ENCODE results near the gene TRIM31. TPM values are rescaled to one million over a fixed set of nuclear protein-coding genes. Genes with fewer than 3 reads are reported as not detected.
"Not testable (repeated sequence)": the region's sequence is repeated elsewhere in the genome, so short reads cannot be mapped to it uniquely, and the experiment has no call there.

Gene TRIM31
- total and polyA plus RNA-seq, 4 donors = 0.79 to 13.8 TPM; not detected in 2

- H3K4me3 ChIP-seq (ENCODE audit: low read length in 2 of 2) = no peak overlapping the region
- ATAC-seq (ENCODE audit: low FRiP score) = no peak
- no peaks in the 10 kb centered on the region for H3K9me3 ChIP-seq (ENCODE audit: control insufficient read depth, low read length)
- H3K36me3 ChIP-seq (ENCODE audit: control insufficient read depth in 1 of 2, insufficient read depth in 2 of 2, low read length in 1 of 2) = no peaks in the 10 kb centered on the region
- H3K27ac ChIP-seq (ENCODE audit: low read depth in 1 of 2, low read length in 2 of 2) = no peak overlapping the region
- 26 to 55% methylated on average over 2 of the region's 2 CpGs for WGBS, 2 donors
- intact Hi-C loops (cut with DNase I) = no loop called here
- no peaks in the 10 kb centered on the region for H3K27me3 ChIP-seq (ENCODE audit: control insufficient read depth in 1 of 2, insufficient read depth in 2 of 2, low read length in 1 of 2)
- no peaks in the 10 kb centered on the region for H3K4me1 ChIP-seq (ENCODE audit: control insufficient read depth in 1 of 2, insufficient read depth in 2 of 2, low read length in 2 of 2)
- no peak for DNase-seq
Observed at GRCh38 chr6:30122515-30122914, 9.6 kb upstream of the TRIM31 start.

GRCh38 chr6:30121446-30122366 lies 8.8 kb upstream of the TRIM31 start:
- DNase-seq = no peak
- 73 to 84% methylated on average over 10 of the region's 10 CpGs for WGBS, 2 donors
- intact Hi-C loops (cut with DNase I) = no loop called here

GRCh38 chr6:30118691-30119090 lies 5.8 kb upstream of the TRIM31 start:
- H3K27ac ChIP-seq (ENCODE audit: low read depth in 1 of 2, low read length in 2 of 2); intact Hi-C loops (cut with DNase I); H3K9me3 ChIP-seq (ENCODE audit: control insufficient read depth, low read length); ATAC-seq (ENCODE audit: low FRiP score); H3K4me1 ChIP-seq (ENCODE audit: control insufficient read depth in 1 of 2, insufficient read depth in 2 of 2, low read length in 2 of 2); H3K27me3 ChIP-seq (ENCODE audit: control insufficient read depth in 1 of 2, insufficient read depth in 2 of 2, low read length in 1 of 2); H3K36me3 ChIP-seq (ENCODE audit: control insufficient read depth in 1 of 2, insufficient read depth in 2 of 2, low read length in 1 of 2); H3K4me3 ChIP-seq (ENCODE audit: low read length in 2 of 2); DNase-seq: not testable (repeated sequence)
- 90 to 94% methylated on average over 5 of the region's 5 CpGs for WGBS, 2 donors

More at GRCh38 chr6:30121446-30122366, 8.8 kb upstream of the TRIM31 start:
- ATAC-seq (ENCODE audit: low FRiP score) = no peak
- Histone ChIP-seq H3K4me3 (ENCODE audit: low read length in 2 of 2) (no peak overlapping the region), H3K27ac (ENCODE audit: low read depth in 1 of 2, low read length in 2 of 2) (no peak overlapping the region), H3K9me3 (ENCODE audit: control insufficient read depth, low read length) (no peaks in the 10 kb centered on the region), H3K4me1 (ENCODE audit: control insufficient read depth in 1 of 2, insufficient read depth in 2 of 2, low read length in 2 of 2) (no peaks in the 10 kb centered on the region), H3K27me3 (ENCODE audit: control insufficient read depth in 1 of 2, insufficient read depth in 2 of 2, low read length in 1 of 2) (no peaks in the 10 kb centered on the region), H3K36me3 (ENCODE audit: control insufficient read depth in 1 of 2, insufficient read depth in 2 of 2, low read length in 1 of 2) (no peaks in the 10 kb centered on the region)

GRCh38 chr6:30116724-30117123 lies 3.8 kb upstream of the TRIM31 start:
- Histone ChIP-seq H3K36me3 (ENCODE audit: control insufficient read depth in 1 of 2, insufficient read depth in 2 of 2, low read length in 1 of 2) (no peaks in the 10 kb centered on the region), H3K4me1 (ENCODE audit: control insufficient read depth in 1 of 2, insufficient read depth in 2 of 2, low read length in 2 of 2) (no peaks in the 10 kb centered on the region), H3K4me3 (ENCODE audit: low read length in 2 of 2) (no peak overlapping the region), H3K27me3 (ENCODE audit: control insufficient read depth in 1 of 2, insufficient read depth in 2 of 2, low read length in 1 of 2) (no peaks in the 10 kb centered on the region), H3K9me3 (ENCODE audit: control insufficient read depth, low read length) (no peaks in the 10 kb centered on the region), H3K27ac (ENCODE audit: low read depth in 1 of 2, low read length in 2 of 2) (no peak overlapping the region)
- no peak for DNase-seq
- intact Hi-C loops (cut with DNase I) = no loop called here
- ATAC-seq (ENCODE audit: low FRiP score) = no peak
- WGBS, 2 donors = 76 to 78% methylated on average over 6 of the region's 6 CpGs

GRCh38 chr6:30113841-30114240 lies 951 bp upstream of the TRIM31 start:
- Histone ChIP-seq H3K36me3 (ENCODE audit: control insufficient read depth in 1 of 2, insufficient read depth in 2 of 2, low read length in 1 of 2) (no peaks in the 10 kb centered on the region), H3K4me1 (ENCODE audit: control insufficient read depth in 1 of 2, insufficient read depth in 2 of 2, low read length in 2 of 2) (no peaks in the 10 kb centered on the region), H3K27ac (ENCODE audit: low read depth in 1 of 2, low read length in 2 of 2) (no peak overlapping the region), H3K27me3 (ENCODE audit: control insufficient read depth in 1 of 2, insufficient read depth in 2 of 2, low read length in 1 of 2) (no peaks in the 10 kb centered on the region), H3K9me3 (ENCODE audit: control insufficient read depth, low read length) (no peaks in the 10 kb centered on the region), H3K4me3 (ENCODE audit: low read length in 2 of 2) (no peak overlapping the region)
- intact Hi-C loops (cut with DNase I) = no loop called here
- ATAC-seq (ENCODE audit: low FRiP score) = no peak
- WGBS, 2 donors = 65 to 81% methylated on average over 1 of the region's 1 CpG
- DNase-seq = no peak

- 70 to 72% methylated on average over 10 of the region's 10 CpGs for WGBS, 2 donors
- ATAC-seq (ENCODE audit: low FRiP score) = no peak
- Histone ChIP-seq H3K36me3 (ENCODE audit: control insufficient read depth in 1 of 2, insufficient read depth in 2 of 2, low read length in 1 of 2) (no peaks in the 10 kb centered on the region), H3K4me3 (ENCODE audit: low read length in 2 of 2) (no peak overlapping the region), H3K9me3 (ENCODE audit: control insufficient read depth, low read length) (no peaks in the 10 kb centered on the region), H3K27ac (ENCODE audit: low read depth in 1 of 2, low read length in 2 of 2) (no peak overlapping the region), H3K4me1 (ENCODE audit: control insufficient read depth in 1 of 2, insufficient read depth in 2 of 2, low read length in 2 of 2) (no peaks in the 10 kb centered on the region), H3K27me3 (ENCODE audit: control insufficient read depth in 1 of 2, insufficient read depth in 2 of 2, low read length in 1 of 2) (no peaks in the 10 kb centered on the region)
- intact Hi-C loops (cut with DNase I) = no loop called here
- no peak for DNase-seq
Observed at GRCh38 chr6:30112402-30112994, 392 bp downstream of the TRIM31 start.

- Histone ChIP-seq H3K9me3 (ENCODE audit: control insufficient read depth, low read length) (no peaks in the 10 kb centered on the region), H3K27me3 (ENCODE audit: control insufficient read depth in 1 of 2, insufficient read depth in 2 of 2, low read length in 1 of 2) (no peaks in the 10 kb centered on the region), H3K27ac (ENCODE audit: low read depth in 1 of 2, low read length in 2 of 2) (no peak overlapping the region), H3K4me3 (ENCODE audit: low read length in 2 of 2) (no peak overlapping the region), H3K4me1 (ENCODE audit: control insufficient read depth in 1 of 2, insufficient read depth in 2 of 2, low read length in 2 of 2) (no peaks in the 10 kb centered on the region), H3K36me3 (ENCODE audit: control insufficient read depth in 1 of 2, insufficient read depth in 2 of 2, low read length in 1 of 2) (no peaks in the 10 kb centered on the region)
- DNase-seq (no peak), ATAC-seq (ENCODE audit: low FRiP score) (no peak)
- intact Hi-C loops (cut with DNase I) = no loop called here
- WGBS, 2 donors = 35 to 47% methylated on average over 27 of the region's 27 CpGs
Observed at GRCh38 chr6:30111266-30111856, 1.5 kb downstream of the TRIM31 start.

GRCh38 chr6:30104661-30105060 lies 8.2 kb downstream of the TRIM31 start:
- Histone ChIP-seq H3K4me1 (ENCODE audit: control insufficient read depth in 1 of 2, insufficient read depth in 2 of 2, low read length in 2 of 2) (no peaks in the 10 kb centered on the region), H3K27me3 (ENCODE audit: control insufficient read depth in 1 of 2, insufficient read depth in 2 of 2, low read length in 1 of 2) (no peaks in the 10 kb centered on the region), H3K4me3 (ENCODE audit: low read length in 2 of 2) (no peak overlapping the region), H3K36me3 (ENCODE audit: control insufficient read depth in 1 of 2, insufficient read depth in 2 of 2, low read length in 1 of 2) (no peaks in the 10 kb centered on the region), H3K27ac (ENCODE audit: low read depth in 1 of 2, low read length in 2 of 2) (no peak overlapping the region), H3K9me3 (ENCODE audit: control insufficient read depth, low read length) (no peaks in the 10 kb centered on the region)
- ATAC-seq (ENCODE audit: low FRiP score) = no peak
- intact Hi-C loops (cut with DNase I) = no loop called here
- no peak for DNase-seq
- WGBS, 2 donors = 76 to 91% methylated on average over 2 of the region's 2 CpGs

All from aorta (tissue), 5 donors.